ENCODE measurements around the gene XRCC4.

XRCC4 gene

DNA sequence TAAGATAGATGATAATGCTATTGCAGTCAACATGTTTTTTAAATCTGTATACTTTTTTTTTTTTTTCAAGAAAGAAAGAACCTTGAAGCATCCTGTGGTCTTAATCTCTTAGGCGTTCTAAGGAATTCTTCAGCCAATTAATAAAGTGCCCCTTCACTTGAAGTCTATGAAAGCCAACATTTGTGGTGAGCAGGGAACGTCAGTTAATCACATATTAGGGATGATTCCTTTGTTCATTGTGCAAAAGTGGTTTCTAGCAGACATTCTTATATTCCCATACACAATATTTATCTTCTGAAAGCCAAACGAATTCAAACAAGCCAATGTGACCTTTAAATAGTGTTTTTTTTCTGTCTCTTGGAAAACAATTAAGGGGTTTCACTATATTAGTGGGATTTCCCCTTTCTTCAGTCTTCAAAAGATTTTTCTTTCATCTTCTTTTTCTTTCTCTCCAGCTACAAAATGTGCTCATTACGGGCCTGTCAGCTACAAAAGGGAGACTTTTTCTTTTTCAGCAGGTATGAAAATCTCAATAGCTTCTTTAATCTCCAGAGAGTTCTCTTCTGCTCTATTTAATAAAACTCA, 40.3 kb upstream of the XRCC4 start:
- no peak overlapping the region for H3K4me3 ChIP-seq (replicated peaks; ENCODE audit: low read depth, low read length)
- no peak for DNase-seq (ENCODE audit: low read depth)
- TF ChIP-seq, protein P1, sequence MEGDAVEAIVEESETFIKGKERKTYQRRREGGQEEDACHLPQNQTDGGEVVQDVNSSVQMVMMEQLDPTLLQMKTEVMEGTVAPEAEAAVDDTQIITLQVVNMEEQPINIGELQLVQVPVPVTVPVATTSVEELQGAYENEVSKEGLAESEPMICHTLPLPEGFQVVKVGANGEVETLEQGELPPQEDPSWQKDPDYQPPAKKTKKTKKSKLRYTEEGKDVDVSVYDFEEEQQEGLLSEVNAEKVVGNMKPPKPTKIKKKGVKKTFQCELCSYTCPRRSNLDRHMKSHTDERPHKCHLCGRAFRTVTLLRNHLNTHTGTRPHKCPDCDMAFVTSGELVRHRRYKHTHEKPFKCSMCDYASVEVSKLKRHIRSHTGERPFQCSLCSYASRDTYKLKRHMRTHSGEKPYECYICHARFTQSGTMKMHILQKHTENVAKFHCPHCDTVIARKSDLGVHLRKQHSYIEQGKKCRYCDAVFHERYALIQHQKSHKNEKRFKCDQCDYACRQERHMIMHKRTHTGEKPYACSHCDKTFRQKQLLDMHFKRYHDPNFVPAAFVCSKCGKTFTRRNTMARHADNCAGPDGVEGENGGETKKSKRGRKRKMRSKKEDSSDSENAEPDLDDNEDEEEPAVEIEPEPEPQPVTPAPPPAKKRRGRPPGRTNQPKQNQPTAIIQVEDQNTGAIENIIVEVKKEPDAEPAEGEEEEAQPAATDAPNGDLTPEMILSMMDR (IDR thresholded peaks at IDR 0.05; ENCODE audit: low read length, missing control alignments) = no peak

DNA sequence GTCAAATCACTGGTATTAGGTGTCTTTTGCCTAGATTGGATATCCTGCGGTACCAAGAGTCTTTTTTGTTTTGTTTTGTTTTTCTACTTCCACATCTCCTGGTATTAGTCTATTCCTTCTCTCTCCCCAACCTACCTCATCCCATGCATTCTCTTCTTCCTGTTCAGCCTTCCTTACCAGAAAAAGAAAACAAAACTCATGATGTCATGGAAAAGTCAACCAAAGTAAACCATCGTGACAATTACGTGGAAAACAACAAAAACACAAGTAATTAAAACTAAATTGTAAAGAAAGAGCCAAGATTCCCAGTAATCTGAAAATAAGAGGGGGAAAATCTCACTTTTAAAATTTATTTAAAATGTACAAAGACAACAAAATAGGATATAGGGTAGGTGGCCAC, 38.4 kb upstream of the XRCC4 start:
- H3K4me3 ChIP-seq (replicated peaks; ENCODE audit: low read depth, low read length) = no peak overlapping the region

DNA sequence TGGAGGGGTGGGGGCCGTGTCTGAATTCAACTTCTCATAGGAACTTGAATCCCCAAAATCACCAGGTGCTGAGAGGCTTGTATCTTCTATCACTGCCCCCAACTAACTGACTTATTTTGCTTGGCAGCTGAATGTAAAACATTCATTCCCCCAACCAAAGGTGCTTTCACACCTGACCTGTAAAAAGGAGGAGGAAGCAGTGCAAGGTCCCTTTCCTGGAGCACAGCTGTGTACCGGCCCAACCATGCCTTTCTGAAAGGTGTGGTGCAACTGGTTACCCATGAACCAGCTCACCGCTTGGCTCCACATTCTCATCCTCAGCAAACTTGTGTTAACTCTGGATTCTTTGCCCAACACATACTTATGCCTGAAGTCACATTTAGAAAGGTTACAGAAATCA, 34.8 kb upstream of the XRCC4 start:
- no peak overlapping the region for H3K4me3 ChIP-seq (replicated peaks; ENCODE audit: low read depth, low read length)
- no peak for DNase-seq (ENCODE audit: low read depth)
- TF ChIP-seq, protein P1 (IDR thresholded peaks at IDR 0.05; ENCODE audit: low read length, missing control alignments) = no peak

More for the DNA sequence above, 38.4 kb upstream of the XRCC4 start:
- TF ChIP-seq, protein P1 (IDR thresholded peaks at IDR 0.05; ENCODE audit: low read length, missing control alignments) = no peak
- no peak for DNase-seq (ENCODE audit: low read depth)

DNA sequence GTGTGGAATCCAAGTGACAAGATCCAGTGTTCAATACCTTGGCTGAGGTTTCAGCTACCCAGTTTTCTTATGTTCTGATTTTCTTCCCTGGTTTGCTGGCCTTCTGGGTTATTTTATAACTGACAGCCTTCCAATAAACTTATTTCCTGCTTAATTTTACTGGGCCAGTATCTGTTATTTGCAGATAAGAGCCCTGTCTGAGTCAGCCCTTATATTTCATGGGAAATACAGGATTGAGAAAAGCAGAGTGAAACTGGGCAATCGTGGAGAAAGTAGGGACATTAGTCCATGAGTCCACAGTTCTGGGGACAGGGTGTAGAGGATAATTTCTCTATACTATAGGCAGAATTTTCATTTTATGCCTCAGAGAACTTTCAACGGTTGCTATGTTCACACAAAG, 32.4 kb upstream of the XRCC4 start:
- DNase-seq (ENCODE audit: low read depth) = peak; percentile 11

DNA sequence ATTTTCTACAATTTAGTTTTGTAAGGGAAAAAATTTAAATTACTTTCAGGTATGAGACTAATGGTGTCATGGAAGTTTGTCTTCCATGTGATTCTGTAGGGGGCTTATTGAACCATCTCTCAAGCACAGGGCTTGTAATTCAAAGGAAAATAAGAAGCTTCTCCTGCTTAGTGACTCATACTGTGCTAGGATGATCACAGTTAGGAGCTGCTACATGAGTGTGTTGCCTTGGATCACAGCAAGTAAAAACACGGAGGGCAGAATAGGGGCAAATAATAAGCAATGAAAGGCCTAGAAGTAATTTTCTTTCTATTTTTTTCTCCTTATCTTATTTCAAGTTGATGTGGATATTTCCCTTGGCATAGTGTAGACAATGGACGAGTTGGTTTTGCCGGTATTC, 29.1 kb upstream of the XRCC4 start:
- no peak for DNase-seq (ENCODE audit: low read depth)
- TF ChIP-seq, protein P1 (IDR thresholded peaks at IDR 0.05; ENCODE audit: low read length, missing control alignments) = no peak
- no peak overlapping the region for H3K4me3 ChIP-seq (replicated peaks; ENCODE audit: low read depth, low read length)

More for the DNA sequence above, 32.4 kb upstream of the XRCC4 start:
- TF ChIP-seq, protein P1 (IDR thresholded peaks at IDR 0.05; ENCODE audit: low read length, missing control alignments) = no peak
- no peak overlapping the region for H3K4me3 ChIP-seq (replicated peaks; ENCODE audit: low read depth, low read length)

DNA sequence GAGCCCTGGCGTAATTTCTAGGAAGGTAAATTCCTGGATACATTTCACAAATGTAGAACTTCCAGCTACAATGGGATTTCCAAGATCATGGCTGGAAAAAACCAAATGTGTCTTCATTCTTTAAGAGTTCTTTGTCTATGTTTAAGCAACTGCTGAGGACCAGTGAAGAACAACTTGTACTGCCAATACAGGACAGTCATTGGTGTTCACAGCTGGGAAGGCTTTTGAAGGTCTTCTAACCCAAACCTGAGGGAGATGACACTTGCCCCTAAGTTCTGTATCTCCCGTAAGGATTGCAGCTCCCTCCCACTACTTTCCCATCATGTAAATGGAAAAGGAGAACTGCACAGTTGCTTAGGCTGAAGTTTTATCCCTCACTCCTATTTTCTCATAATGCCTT, 28.5 kb upstream of the XRCC4 start:
- no peak for DNase-seq (ENCODE audit: low read depth)
- H3K4me3 ChIP-seq (replicated peaks; ENCODE audit: low read depth, low read length) = no peak overlapping the region
- TF ChIP-seq, protein P1 (IDR thresholded peaks at IDR 0.05; ENCODE audit: low read length, missing control alignments) = no peak

DNA sequence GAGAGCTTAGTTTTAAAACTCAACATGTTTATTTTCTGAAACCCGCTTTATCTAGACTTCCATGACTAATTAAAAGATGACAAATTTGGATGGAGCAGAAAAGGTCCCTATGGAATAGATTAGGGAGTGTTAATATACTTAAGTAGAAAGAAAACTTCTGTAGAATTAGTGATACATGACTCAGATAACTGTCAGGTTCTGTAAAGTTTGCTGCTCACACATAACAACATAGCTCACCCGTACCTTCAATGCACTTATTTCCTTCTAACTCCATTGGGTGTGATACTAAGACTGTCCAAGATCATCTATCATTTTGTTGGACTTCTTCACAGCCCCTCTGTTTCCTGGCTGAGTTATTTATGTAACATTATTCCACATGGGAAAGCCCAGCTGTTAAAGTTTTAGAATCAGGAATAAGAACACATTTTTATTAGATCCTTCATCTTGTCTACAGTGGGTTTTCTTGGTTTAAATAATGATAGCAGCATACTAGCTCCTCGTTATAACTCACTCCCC, 27.9 kb upstream of the XRCC4 start:
- H3K4me3 ChIP-seq (replicated peaks; ENCODE audit: low read depth, low read length) = no peak overlapping the region
- no peak for DNase-seq (ENCODE audit: low read depth)
- TF ChIP-seq, protein P1 (IDR thresholded peaks at IDR 0.05; ENCODE audit: low read length, missing control alignments) = no peak

Data from fibroblast of pulmonary artery (primary cell).